GM23338 (cell line): ENCODE results near the gene HS6ST2.

ENCODE experiments used
- EZH2 ChIP-seq: fragments of 200-600 bp; sonication (generic); IDR thresholded peaks from one replicate; pipeline ENCODE4 v1.8.0; 2017; ENCODE audit warnings: antibody characterized with exemption, mild to moderate bottlenecking, low read depth; ENCODE audit not compliant: unreplicated experiment
- EZH2phosphoT487 ChIP-seq: fragments of 200-600 bp; sonication (generic); IDR thresholded peaks from one replicate; pipeline ENCODE4 v1.8.1; 2018; ENCODE audit warnings: antibody characterized with exemption; ENCODE audit not compliant: unreplicated experiment
- JUNB ChIP-seq: IDR thresholded peaks from one replicate; pipeline ENCODE4 v1.6.1; 2016; ENCODE audit warnings: antibody characterized with exemption; ENCODE audit not compliant: unreplicated experiment
- POLR2AphosphoS5 ChIP-seq: IDR thresholded peaks from 2 replicates; pipeline ENCODE4 v1.6.1; 2016; ENCODE audit warnings: antibody characterized with exemption, low read depth
- TF ChIP-seq, protein P1 (sequence below), 2 experiments: fragments of 200-600 bp in 1 of 2; sonication (generic) in 1 of 2; conservative IDR thresholded peaks; 2 replicates each; pipeline versions ENCODE4 v1.5.1 to v1.6.1; 2016 to 2017; ENCODE audit warnings: antibody characterized with exemption in 2 of 2, low read depth in 2 of 2, mild to moderate bottlenecking in 2 of 2, moderate library complexity in 1 of 2
- TF ChIP-seq, protein P2 (sequence below): IDR thresholded peaks from one replicate; pipeline ENCODE4 v1.6.1; 2018; ENCODE audit warnings: antibody characterized with exemption; ENCODE audit not compliant: unreplicated experiment

DNA sequence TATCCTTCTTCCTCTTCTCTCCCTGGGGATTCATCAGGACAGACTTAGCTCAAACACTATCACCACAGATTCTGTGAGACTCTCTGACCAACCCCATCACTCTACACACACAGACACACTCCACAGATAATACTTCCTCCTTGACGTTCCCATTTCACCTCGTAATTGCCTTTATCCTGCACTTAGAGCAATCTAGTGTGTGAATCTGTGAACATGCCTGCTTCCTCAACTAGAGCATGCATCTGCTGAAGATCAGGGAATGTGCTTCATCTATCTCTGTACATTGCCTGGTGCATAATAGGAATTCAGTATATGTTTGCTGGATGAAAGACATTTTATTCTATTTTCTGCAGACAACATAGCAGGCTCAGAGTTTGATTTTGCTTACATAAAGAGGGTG, 25.1 kb upstream of the HS6ST2 start:
- TF ChIP-seq, protein P1, sequence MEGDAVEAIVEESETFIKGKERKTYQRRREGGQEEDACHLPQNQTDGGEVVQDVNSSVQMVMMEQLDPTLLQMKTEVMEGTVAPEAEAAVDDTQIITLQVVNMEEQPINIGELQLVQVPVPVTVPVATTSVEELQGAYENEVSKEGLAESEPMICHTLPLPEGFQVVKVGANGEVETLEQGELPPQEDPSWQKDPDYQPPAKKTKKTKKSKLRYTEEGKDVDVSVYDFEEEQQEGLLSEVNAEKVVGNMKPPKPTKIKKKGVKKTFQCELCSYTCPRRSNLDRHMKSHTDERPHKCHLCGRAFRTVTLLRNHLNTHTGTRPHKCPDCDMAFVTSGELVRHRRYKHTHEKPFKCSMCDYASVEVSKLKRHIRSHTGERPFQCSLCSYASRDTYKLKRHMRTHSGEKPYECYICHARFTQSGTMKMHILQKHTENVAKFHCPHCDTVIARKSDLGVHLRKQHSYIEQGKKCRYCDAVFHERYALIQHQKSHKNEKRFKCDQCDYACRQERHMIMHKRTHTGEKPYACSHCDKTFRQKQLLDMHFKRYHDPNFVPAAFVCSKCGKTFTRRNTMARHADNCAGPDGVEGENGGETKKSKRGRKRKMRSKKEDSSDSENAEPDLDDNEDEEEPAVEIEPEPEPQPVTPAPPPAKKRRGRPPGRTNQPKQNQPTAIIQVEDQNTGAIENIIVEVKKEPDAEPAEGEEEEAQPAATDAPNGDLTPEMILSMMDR (conservative IDR thresholded peaks at IDR 0.05; ENCODE audit: low read depth in 2 of 2) = no peak
- no peak for TF ChIP-seq POLR2AphosphoS5
- no peak for TF ChIP-seq EZH2
- no peak for TF ChIP-seq JUNB
- TF ChIP-seq, protein P2, sequence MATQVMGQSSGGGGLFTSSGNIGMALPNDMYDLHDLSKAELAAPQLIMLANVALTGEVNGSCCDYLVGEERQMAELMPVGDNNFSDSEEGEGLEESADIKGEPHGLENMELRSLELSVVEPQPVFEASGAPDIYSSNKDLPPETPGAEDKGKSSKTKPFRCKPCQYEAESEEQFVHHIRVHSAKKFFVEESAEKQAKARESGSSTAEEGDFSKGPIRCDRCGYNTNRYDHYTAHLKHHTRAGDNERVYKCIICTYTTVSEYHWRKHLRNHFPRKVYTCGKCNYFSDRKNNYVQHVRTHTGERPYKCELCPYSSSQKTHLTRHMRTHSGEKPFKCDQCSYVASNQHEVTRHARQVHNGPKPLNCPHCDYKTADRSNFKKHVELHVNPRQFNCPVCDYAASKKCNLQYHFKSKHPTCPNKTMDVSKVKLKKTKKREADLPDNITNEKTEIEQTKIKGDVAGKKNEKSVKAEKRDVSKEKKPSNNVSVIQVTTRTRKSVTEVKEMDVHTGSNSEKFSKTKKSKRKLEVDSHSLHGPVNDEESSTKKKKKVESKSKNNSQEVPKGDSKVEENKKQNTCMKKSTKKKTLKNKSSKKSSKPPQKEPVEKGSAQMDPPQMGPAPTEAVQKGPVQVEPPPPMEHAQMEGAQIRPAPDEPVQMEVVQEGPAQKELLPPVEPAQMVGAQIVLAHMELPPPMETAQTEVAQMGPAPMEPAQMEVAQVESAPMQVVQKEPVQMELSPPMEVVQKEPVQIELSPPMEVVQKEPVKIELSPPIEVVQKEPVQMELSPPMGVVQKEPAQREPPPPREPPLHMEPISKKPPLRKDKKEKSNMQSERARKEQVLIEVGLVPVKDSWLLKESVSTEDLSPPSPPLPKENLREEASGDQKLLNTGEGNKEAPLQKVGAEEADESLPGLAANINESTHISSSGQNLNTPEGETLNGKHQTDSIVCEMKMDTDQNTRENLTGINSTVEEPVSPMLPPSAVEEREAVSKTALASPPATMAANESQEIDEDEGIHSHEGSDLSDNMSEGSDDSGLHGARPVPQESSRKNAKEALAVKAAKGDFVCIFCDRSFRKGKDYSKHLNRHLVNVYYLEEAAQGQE = no peak
- no peak for TF ChIP-seq EZH2phosphoT487
